Progenitor cell of endocrine pancreas (in vitro differentiated cells): ENCODE measurements around the gene FBXL19. TPM values are rescaled to one million over a fixed set of nuclear protein-coding genes. Genes with fewer than 3 reads are reported as not detected.

ENCODE experiments used
- DNase-seq: peaks from one replicate; pipeline ENCODE4 v3.0.0; 2021; ENCODE audit warnings: low spot score; ENCODE audit not compliant: unreplicated experiment
- H3K27ac Mint-ChIP-seq: 2 replicates; pipeline ENCODE4 v1.8.0; 2021; ENCODE audit warnings: mild to moderate bottlenecking, moderate library complexity, mixed read lengths
- H3K27me3 Mint-ChIP-seq: 2 replicates; pipeline ENCODE4 v1.8.0; 2021; ENCODE audit warnings: mixed read lengths
- H3K36me3 Mint-ChIP-seq: 2 replicates; pipeline ENCODE4 v1.8.0; 2022; ENCODE audit warnings: mixed read lengths; ENCODE audit not compliant: insufficient read depth
- H3K4me1 Mint-ChIP-seq: 2 replicates; pipeline ENCODE4 v1.8.0; 2021; ENCODE audit warnings: low read depth, mixed read lengths
- H3K4me3 Mint-ChIP-seq: 2 replicates; pipeline ENCODE4 v1.8.0; 2021; ENCODE audit warnings: low read depth, mild to moderate bottlenecking, moderate library complexity, mixed read lengths
- H3K9me3 Mint-ChIP-seq: 2 replicates; pipeline ENCODE4 v1.8.0; 2021; ENCODE audit warnings: low read depth, mixed read lengths
- CTCF ChIP-seq: fragments of 200-600 bp; sonication (generic); IDR thresholded peaks from one replicate; pipeline ENCODE4 v1.5.0; 2021; ENCODE audit warnings: antibody characterized with exemption, mild to moderate bottlenecking; ENCODE audit not compliant: unreplicated experiment
- microRNA-seq: library from miRNA; unstranded; fragments of <30 nt; microRNA quantifications from one replicate; pipeline ENCODE4 v1.1.0, GENCODE V29; 2020; ENCODE audit warnings: borderline number of aligned reads; ENCODE audit not compliant: unreplicated experiment
- total RNA-seq: library from RNA; stranded (reverse); gene quantifications from 2 replicates; pipeline ENCODE4 v1.2.1, GENCODE V29; 2021

FBXL19 gene
- total RNA-seq, 1 donor from 2014 or later: 65.6 TPM

DNA sequence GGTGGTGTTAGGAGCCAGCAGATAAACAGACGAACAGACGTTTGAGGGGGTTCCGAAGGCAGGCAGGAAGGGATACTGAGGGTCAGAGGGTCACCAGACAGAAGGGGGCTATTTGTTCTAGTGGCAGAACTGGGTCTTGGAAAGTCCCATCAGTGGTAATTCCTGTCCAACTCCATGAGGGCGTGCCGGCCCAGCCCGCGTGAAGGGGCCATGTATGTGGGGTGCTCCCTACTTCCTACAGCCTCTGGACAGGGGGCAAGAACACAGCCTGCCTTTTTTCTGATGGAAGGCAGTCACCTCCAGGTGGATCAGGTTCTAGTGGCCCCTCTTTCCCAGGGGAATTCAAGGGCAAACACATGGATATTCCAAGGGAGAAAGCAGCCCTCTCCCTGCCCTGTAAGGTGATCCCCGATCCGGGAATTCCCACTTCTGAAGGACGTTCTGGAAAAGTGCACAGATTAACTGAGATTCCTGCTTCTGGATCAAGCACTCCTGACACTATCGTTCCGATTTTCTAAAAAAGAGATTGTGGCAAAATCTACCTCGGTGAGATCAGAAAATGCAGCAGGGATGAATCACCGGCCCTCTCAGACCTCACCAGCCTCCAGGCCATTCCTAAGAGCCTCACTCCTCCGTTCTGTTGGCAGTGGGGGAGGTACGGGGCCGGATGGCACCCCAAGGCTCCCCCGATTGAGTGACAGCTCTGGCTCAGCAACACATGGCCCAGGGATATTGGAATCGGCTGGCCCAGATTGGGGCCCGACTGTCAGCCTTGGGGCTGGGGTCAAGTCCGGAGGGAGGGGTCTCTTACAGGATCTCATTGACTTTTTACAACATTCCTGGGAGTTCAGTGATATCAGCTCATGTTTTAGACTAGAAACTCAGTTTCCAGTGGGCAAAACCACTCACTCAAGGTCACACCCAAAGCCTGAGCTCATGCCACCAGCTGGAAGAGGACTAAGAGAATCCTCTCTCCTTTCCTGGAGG, 74.6 kb downstream of the FBXL19 start:
- Mint-ChIP-seq H3K27ac (no peak overlapping the region), H3K27me3 (peaks cover 51% of the 10 kb centered on the region), H3K36me3 (no peaks in the 10 kb centered on the region), H3K9me3 (no peaks in the 10 kb centered on the region), H3K4me3 (peak overlapping the region; percentile 61), H3K4me1 (peaks cover 5% of the 10 kb centered on the region)
- TF ChIP-seq CTCF: no peak
- DNase-seq: no peak

Small RNAs within 50 kb of the gene (microRNA-seq; reads per million reads assigned to microRNA genes)
- not detected for gene MIR4519
- gene MIR762: 3.6 reads per million

Other genes with a start within 250 kb of the FBXL19 start
- gene SRCAP, start 224.4 kb upstream of the FBXL19 start, total RNA-seq: 103 and 104 TPM in 2 replicates
- gene PHKG2, start 175.1 kb upstream of the FBXL19 start, total RNA-seq: 53.5 and 61.8 TPM in 2 replicates
- gene CFAP119, start 161.5 kb upstream of the FBXL19 start, total RNA-seq: 19.3 and 22.2 TPM in 2 replicates
- 137 and 155 TPM in 2 replicates for gene RNF40, start 161.2 kb upstream of the FBXL19 start, total RNA-seq
- gene ZNF629, start 136.4 kb upstream of the FBXL19 start, total RNA-seq: 33.0 and 35.0 TPM in 2 replicates
- gene BCL7C, start 29.5 kb upstream of the FBXL19 start, total RNA-seq: 33.2 and 34.2 TPM in 2 replicates
- gene CTF1, start 27.0 kb upstream of the FBXL19 start, total RNA-seq: 4.5 and 5.1 TPM in 2 replicates
- gene ORAI3, start 25.5 kb downstream of the FBXL19 start, total RNA-seq: 19.1 and 19.5 TPM in 2 replicates
- 25.4 and 27.7 TPM in 2 replicates for gene SETD1A, start 34.2 kb downstream of the FBXL19 start, total RNA-seq
- gene HSD3B7, start 61.6 kb downstream of the FBXL19 start, total RNA-seq: 4.6 and 5.5 TPM in 2 replicates
- gene STX1B, start 87.1 kb downstream of the FBXL19 start, total RNA-seq: 1.0 and 1.6 TPM in 2 replicates
- 49.4 and 50.3 TPM in 2 replicates for gene STX4, start 110.0 kb downstream of the FBXL19 start, total RNA-seq
- gene ZNF668, start 150.7 kb downstream of the FBXL19 start, total RNA-seq: 14.3 and 17.5 TPM in 2 replicates
- 28.5 and 32.6 TPM in 2 replicates for gene ZNF646, start 150.8 kb downstream of the FBXL19 start, total RNA-seq
- gene PRSS53, start 165.4 kb downstream of the FBXL19 start, total RNA-seq: 2.3 and 2.9 TPM in 2 replicates
- 51.0 and 54.8 TPM in 2 replicates for gene VKORC1, start 171.2 kb downstream of the FBXL19 start, total RNA-seq
- gene BCKDK, start 184.8 kb downstream of the FBXL19 start, total RNA-seq: 40.1 and 41.7 TPM in 2 replicates
- 72.4 and 76.1 TPM in 2 replicates for gene KAT8, start 194.1 kb downstream of the FBXL19 start, total RNA-seq
- 107 and 111 TPM in 2 replicates for gene PRSS8, start 212.2 kb downstream of the FBXL19 start, total RNA-seq
- gene PRSS36, start 226.5 kb downstream of the FBXL19 start, total RNA-seq: 0.65 and 0.69 TPM in 2 replicates